EL (cell line): ENCODE results near the gene MSH5.
"Not testable (repeated sequence)": the region's sequence is repeated elsewhere in the genome, so short reads cannot be mapped to it uniquely, and the experiment has no call there.

ENCODE experiments used
- DNase-seq: peaks from one replicate; pipeline ENCODE4 v3.0.0-alpha.2; 2016

MSH5 gene

DNA sequence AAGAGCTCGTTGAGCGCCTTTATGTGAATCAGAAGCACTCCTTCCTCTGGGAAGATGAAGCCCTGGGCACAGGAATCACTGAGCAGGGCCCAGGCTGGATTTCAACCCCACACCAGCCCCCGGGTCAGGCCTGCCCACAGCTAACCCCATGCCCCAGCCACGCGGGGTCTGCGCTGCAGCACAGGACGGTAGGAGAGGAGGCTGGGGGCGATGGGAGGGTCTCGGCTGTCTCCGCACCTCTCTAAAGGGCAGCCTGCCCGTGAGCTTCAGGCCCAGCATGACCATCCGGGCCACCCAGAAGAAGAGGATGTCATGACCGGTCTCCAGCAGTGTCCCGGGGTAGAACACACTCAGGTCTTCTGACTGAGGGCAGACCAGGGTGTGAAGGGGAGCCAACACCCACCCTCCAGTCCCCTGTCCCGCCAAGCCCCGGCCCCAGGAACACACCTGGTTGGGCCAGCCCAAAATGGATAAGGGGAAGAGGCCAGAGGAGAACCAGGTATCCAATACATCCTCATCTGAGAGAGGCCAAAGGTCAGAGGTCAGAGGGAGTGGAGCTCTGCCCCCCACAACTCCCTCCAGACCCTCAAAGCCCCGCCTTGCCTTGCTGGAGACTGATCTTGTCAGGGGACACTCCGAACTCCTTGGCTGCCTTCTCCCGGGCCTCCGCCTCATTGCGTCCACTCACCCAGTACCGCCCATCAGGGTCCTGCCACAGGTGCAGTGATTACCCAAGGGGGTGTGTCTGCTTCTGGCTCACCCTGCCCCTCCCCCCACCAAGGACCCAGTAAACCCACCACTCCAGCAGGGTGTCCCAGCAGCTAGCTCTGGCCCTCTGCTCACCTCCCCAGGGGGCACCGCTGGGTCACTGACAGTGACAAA is 41.7 kb downstream of the MSH5 start:
- no peak for DNase-seq

GRCh38 chr6:31782126-31782855 is 42.5 kb downstream of the MSH5 start:
- DNase-seq, result no peak

GRCh38 chr6:31784098-31784925 is 44.5 kb downstream of the MSH5 start:
- DNase-seq, result no peak

DNA sequence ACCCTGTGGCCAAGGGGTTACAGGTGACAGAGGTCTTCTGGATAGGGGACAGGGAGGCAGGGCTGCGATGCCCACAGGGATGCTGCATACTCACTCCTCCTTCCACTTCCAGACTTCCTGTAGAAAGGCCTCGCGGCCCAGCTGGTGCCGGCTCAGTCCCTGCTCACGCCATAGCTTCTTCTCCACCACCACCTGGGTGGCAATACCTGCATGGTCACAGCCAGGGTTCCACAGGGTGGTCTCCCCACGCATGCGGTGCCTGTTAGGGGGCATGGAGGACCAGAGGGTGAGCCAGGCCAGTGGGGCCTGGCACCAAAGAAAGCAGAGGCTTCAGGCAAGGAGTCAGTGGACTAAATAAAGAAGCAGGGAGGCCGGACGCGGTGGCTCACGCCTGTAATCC is 45.7 kb downstream of the MSH5 start:
- DNase-seq, result no peak

DNA sequence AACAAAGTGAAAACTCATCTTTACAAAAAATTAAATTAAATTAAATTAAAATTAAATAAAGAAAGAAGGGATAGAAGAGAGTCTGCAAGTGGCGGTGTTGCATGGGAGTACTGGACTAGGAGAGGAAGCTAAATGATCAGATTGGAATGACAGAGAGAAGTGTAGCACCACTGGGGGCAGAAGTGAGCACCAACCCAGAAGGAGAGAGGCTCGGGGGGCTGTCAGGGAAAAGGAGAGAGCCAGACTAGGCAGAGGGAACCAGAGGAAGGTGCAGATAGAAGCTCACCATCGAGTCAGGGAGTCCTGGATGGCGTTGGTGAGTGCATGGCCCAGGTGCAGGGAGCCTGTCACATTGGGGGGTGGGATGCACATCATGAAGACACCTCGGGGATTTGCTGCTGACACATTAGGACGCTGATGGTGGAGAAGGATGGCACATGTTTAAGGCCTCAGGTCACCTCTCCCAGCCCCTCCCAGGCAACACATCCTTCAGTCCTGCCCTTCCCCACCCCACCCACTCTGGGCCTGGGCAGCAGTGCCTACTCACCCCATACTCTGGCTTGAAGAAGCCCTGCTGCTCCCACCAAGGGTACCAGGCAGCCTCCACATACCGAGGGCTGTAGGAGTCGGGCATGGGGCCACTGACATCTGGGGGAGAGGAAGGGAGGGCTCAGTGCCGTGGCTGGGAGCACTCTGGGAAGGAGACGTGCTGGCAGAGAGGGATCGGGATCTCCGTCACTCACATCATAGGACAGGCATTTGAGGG is 51.7 kb downstream of the MSH5 start:
- DNase-seq, result peak; percentile 61

GRCh38 chr6:31792090-31792374 is 52.2 kb downstream of the MSH5 start:
- DNase-seq, result no peak

GRCh38 chr6:31792761-31793171 is 53.0 kb downstream of the MSH5 start:
- peak; percentile 73 for DNase-seq

DNA sequence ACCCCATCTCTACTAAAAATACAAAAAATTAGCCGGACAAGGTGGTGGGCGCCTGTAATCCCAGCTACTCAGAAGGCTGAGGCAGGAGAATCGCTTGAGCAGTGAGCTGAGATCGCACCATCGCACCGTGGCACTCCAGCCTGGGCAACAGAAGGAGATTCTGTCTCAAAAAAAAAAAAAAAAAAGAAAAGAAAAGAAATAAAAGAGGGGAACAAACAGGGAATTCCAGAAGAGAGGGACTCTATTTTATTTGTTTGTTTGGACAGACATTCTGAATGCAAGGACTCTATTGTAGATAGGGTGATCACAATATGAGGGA is 54.1 kb downstream of the MSH5 start:
- not testable (repeated sequence) for DNase-seq

DNA sequence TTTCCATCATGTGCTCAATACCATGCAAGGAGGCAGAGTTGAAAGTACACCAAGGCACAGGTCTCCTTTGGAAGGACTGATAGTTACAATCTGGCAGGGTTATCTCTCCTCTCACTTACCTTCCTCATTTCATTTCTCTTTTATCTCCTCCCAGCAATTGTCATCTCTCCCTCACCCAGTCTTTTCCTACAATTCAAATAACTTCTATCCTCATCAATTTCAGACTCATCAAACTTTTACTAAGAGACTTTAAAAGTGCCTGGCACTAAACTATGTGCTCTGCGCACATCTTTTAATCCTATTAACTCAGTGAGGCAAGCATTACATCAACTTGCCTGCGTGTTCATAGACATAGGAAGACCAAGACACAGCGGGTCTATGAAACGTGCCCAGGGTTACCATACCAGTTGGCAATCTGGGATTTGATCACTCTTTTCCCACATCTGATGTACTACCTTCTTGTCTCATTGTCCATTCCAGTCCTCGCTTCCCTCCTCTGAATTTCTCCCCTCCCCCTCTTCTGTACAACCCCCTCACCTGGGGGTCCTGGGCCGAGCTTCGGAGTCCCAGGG is 54.6 kb downstream of the MSH5 start:
- DNase-seq, result peak; percentile 42

DNA sequence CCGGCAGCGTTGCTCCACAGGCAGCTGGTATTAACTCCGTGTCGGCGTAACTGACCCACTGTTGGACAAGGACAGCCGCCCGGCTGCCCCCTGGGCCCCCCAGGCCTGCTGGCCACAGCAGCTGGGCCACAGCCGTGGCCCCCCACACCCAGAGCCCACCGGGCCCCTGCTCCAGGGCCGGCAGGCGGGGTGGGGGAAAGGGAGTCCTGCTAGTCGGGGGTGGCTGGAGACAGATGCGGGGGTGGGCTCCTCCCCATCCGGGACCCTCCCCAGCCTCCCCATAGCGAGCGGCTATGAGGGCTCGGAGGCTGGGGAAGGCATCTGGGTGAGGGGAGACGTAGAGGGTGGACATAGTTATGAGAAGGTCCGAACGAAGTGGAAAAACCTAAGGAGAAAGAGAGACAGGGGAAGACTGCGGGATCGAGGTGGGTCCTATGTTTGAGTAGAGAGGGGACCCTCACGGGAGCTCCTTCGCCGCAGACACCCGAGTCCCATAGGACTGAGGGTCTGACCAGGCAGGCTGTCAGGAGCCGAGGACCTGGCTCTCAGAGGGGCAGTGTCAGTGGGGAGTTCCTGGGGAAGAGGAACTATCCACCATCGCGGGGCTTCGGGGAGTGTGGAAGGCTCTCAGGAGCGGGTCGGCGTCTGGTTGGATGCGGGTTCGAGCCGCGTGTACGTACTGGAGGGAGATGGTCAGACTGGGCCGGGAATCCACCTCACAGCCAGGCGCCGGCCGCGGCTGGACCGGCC is 55.2 kb downstream of the MSH5 start:
- no peak for DNase-seq

DNA sequence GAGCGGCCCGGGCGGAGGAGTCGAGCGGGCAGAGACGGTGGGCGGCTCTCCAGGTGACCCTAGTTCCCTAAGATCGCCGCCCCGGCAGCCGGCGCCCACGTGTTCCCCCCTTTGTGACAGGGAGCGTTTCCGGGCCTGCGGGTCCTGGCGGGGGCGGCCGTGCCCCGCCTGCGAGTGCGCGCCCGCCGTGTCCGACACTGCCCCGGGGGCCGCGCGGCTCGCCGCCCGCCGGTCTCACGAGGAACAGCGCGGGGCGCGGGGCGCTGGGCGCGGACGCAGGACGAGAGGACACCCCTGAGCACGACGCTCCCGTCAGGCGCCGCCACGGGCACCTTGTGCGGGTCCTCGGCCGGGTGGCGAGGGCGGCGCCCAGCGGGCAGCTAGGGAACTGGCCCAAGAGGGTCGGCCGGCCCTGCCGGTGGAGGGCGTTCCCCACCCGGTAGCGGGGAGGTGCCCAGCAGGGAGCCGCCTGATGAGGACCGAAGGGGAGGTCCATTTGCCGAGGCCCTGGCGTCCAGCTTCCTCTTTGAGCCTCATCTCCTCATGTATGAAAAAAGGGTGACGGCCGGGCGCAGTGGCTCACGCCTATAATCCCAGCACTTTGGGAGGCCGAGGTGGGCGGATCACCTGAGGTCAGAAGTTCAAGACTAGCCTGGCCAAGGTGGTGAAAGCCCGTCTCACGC is 56.0 kb downstream of the MSH5 start, which contains the start of gene VARS1:
VARS1 (minus strand) TSS at position 137 of the 683 bp plus-strand sequence. CDS start 535 bp downstream, outside the sequence.
- DNase-seq, result peak; percentile 93

DNA sequence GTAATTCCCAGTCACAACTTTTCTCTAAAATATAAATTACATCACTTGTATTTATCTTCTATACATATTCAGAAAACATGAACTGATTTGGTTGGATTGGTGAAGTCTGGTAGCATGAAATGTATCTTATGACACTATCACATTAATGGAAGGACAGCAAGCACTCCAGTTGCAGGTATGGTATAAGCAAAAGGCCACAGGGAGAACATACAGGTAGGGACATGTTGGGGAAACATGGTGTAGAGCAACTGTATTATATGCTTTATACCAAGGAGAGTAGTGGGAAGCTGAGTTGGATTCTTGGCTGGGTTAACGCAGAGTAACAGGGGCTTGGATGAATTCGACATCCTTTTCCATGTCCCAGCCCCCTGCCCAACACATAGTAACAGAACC is 57.2 kb downstream of the MSH5 start:
- no peak for DNase-seq

DNA sequence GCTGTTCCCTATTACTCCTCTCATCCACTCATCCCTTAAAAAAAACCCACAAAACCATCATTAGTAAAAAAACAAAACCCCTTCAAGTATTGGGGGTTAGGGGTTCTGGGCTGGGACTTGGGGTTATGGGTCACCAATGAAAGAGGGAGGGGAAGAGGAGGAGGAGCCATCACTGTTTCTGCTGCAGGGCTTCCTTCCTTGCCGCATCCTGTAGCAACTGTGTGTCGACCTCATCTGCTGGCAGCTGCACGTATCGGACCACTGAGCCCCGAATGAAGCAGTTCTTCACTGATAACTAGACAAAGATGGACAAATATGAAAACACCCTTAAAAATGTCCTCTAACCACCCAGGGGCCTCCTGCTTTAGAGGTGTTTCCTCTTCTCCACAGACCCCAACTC is 57.8 kb downstream of the MSH5 start:
- DNase-seq, result no peak

DNA sequence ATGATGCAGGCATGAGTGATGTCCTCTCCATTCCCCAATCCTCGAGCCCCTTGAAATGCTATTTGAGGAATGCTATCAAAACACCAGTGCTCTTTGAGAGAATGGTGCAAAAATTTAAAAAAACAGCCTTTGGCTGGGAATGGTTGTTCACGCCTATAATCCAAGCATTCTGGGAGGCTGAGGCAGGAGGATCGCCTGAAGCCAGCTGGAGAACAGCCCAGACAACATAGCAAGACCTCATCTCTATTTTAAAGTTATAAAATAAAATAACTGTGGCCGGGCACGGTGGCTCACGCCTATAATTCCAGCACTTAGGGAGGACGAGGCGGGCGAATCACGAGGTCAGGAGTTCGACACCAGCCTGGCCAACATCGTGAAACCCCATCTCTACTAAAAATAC is 60.0 kb downstream of the MSH5 start:
- peak; percentile 67 for DNase-seq

- not testable (repeated sequence) for DNase-seq
Observed at GRCh38 chr6:31801031-31801927, 61.5 kb downstream of the MSH5 start.

DNA sequence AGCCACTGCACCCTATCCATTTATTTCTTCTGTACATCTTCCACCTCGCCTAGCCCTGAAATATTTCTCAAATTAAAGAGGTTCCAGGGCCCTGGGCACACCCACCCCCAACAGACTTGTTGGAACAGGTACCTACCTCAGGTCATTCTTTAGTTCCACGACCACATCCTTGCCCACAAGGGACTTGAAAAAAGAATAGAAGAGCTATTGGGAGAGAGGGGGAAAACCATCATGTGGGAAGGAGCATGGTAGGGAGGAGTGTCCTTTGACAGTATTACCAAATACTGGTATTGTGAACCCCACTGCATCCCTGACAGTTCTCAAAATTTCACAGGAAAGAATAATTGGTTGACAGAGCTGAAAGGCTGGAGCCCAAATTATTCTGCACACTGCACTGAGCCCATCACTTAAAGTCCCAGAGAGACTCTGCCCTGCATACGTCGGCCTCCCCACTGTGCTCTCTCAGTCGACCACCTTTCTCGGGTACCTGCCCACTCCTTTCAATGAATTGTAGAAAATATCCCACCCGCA is 66.2 kb downstream of the MSH5 start:
- no peak for DNase-seq

GRCh38 chr6:31806470-31807272 is 66.9 kb downstream of the MSH5 start, which contains the start of gene LSM2:
Gene LSM2, minus strand, starts transcription at chr6:31806966. Its CDS starts 209 bp downstream, at chr6:31806757.
- peak; percentile 98 for DNase-seq

DNA sequence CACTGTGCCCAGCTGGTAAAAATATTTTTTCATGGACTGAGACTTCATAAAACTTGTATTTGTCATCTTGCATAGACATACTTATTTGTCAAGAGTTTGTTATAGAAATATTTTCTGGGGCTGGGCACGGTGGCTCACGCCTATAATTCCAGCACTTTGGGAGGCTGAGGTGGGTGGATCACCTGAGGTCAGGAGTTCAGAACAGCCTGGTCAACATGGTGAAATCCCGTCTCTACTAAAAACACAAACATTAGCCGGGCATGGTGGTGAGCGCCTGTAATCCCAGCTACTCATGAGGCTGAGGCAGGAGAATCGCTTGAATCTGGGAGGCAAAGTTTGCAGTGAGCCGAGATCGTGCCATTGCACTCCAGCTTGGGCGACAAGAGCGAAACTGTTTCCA is 68.8 kb downstream of the MSH5 start:
- DNase-seq, result not testable (repeated sequence)

DNA sequence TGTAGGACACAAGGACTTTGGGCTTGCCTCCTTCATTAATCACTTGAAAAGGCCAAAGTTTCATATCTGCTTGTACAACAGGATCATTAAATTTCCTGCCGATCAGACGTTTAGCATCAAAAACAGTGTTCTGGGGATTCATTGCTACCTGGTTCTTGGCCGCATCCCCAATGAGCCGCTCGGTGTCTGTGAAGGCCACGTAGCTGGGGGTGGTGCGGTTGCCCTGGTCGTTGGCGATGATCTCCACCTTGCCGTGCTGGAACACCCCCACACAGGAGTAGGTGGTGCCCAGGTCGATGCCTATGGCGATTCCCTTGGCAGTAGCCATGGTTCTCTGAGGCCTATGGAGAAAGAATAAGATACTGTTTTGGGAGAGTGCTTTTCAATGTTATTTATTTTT is 71.8 kb downstream of the MSH5 start:
- DNase-seq, result no peak
